HG03354 (cell line): ENCODE results near the gene RNF212B.
A peak's percentile ranks its signal among the peaks of the same experiment; 100 is the strongest.

ENCODE experiments used
- ATAC-seq: cut with Tn5 transposase; IDR thresholded peaks from one replicate; pipeline ENCODE4 v1.9.1; 2021; ENCODE audit warnings: mild to moderate bottlenecking; ENCODE audit not compliant: unreplicated experiment, poor library complexity, severe bottlenecking

The RNF212B gene

DNA sequence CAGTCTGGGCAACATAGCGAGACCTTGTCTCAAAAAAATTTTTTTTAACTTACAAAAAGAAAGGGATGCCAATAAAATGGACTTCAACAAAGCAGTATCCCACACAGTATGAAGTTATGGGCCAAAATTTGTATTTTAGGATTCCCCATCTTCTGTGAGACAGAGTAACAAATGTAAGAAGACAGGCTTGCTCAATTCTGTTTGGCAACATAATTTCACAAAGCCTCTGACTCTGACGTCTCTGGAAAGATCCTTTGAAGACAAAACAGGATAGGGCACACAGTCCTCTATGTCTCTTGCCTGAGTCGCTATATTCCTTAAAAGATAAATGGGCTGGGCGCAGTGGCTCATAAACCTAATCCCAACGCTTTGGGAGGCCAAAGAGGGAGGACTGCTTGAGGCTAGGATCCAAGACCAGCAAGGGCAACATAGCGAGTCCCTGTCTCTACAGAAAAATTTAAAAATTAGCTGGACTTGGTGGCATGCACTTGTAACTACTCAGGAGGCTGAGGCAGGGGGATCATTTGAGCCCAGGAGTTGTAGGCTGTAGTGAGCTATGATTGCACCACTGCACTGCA is 49.3 kb downstream of the RNF212B start:
- no peak for ATAC-seq

- peak; percentile 68 for ATAC-seq
These were observed 57.2 kb downstream of the RNF212B start for GRCh38 chr14:23294734-23295561.

GRCh38 chr14:23296012-23296777 is 58.5 kb downstream of the RNF212B start:
- no peak for ATAC-seq

DNA sequence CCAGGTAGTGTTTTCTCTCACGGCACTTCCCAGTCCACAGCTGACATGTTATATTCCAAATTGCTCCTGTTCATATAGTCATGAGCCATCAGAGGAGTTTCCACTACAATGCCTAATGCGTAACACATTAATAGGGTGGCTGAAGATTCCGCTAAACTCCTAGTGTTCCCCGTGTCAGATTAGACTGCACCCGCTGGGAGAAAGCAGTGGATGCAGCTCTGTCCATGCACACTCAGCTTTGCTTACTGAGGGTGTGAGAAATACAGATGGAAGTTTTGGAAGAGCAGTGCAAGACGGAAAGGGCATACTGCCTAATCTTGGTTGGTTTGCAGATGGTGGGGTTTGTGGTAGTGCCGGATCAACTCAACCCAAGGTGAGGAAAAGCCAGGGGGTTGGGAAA is 59.4 kb downstream of the RNF212B start:
- no peak for ATAC-seq

DNA sequence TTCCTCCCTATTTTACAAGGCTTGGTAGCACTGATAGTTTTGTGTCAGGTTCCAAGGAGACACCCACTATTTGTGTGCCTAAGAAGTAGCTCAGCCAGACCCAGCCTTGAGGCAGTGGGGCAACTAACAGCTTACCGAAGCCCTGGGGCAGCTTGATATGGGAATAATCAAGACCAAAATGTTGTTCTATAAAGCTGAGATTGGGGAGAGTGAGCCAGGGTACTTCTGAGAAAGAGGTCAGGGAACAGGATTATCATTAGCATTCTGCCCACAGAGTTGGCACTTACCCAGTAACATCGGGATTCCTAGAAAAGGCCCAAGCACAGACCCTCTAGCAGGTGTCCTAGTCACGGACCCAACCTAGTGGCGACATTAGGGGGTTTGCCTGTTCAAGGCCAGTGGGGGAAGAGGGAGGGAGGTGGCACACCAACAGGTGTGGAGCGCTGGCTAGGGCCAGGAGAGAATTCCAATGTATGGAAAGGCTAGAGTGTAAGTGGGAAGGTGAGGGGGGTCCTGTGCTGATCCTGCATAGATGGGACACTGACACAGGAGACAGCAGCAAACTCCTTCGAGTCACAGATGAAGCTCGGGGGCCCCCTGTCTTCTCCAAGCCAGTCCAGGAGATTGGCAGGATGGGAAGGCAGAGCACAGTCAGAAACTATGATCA is 60.0 kb downstream of the RNF212B start:
- no peak for ATAC-seq

DNA sequence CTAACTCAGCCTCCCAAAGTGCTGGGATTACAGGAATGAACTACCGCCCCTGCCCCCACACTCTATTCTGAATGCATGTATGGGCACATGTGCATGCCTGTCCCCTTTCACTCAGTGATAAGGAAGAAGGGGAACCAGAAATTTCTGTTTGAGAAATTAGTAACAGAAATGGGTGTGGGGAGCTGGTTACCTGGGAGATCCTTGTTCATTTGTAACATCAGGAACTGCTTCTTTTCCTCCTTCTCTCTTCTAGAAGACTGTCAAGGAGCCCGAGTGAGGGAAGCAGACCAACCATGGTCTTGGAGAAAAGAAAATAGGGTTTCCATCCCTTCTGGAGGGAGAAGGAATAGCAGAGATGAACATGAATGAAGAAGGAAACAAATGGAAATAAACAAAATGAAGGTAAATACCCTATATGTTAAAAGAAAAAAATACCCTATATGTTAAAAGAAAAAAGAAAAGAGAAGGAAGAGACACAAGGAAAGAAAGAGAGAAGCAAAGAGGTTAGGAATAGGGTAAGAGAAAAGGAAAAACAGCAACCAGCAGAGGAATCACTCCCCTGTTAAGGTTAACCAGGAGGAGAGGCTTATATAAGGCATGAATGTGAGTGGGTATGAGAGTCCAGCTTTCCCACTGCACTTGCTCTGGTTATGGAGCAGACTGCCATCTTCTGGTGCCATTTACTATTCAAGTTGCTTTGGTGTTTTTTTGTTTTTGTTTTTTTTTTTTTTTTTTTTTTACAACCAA is 61.6 kb downstream of the RNF212B start:
- ATAC-seq = no peak

- no peak for ATAC-seq
These were observed 62.4 kb downstream of the RNF212B start for GRCh38 chr14:23299986-23300686.

GRCh38 chr14:23300687-23301223 is 63.0 kb downstream of the RNF212B start:
- no peak for ATAC-seq

- peak; percentile 82 for ATAC-seq
These were observed 63.7 kb downstream of the RNF212B start for GRCh38 chr14:23301288-23301968.

DNA sequence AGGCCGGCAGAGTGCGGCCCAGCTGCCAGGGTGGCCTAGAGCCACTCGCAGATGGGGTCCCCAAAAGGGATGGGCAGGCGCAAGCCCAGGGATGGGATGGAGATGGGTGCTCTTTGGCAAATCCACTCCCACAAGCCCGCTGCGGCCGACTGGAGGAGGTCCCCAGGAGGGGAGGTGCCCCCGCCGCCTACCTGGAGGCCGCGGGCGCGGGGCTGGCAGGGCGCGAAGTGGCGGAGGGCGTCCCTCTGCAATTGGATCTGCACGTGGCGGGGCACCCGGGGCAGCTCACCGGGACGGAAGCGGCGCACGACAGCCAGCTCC is 64.2 kb downstream of the RNF212B start:
- ATAC-seq = peak; percentile 21

- peak; percentile 35 for ATAC-seq
These were observed 64.8 kb downstream of the RNF212B start, which contains the start of gene PPP1R3E for GRCh38 chr14:23302290-23303225. PPP1R3E (minus strand) TSS chr14:23302859; CDS start chr14:23302576, 283 bp downstream.

- no peak for ATAC-seq
These were observed 68.8 kb downstream of the RNF212B start, which contains the start of gene BCL2L2 for GRCh38 chr14:23306412-23307145. BCL2L2 (plus strand) TSS chr14:23306833; CDS start chr14:23307768, 935 bp downstream.

DNA sequence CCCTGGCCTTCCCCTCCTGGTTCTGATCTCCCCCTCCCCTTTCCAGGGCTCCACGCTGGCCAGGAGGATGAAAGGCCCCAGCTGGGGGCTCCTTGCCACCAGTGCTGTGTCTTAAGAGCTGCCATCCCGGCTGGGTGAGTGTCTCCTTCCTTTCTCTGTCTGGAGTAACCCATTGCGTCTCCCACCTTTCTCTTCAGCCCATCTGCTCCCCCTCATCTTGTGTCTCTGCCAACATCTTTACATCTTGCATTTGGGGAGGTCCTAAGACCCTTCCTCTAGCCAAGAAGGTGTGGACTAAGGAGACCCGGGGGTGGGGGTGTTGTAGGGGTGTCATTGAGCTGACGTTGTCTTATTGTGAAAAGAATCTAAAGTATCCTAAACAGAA is 69.4 kb downstream of the RNF212B start:
- no peak for ATAC-seq

- no peak for ATAC-seq
These were observed 70.2 kb downstream of the RNF212B start for GRCh38 chr14:23307687-23308644.

- no peak for ATAC-seq
These were observed 71.1 kb downstream of the RNF212B start for GRCh38 chr14:23308721-23309445.
